ENCODE measurements around the gene SKP1.
"Not testable (repeated sequence)": the region's sequence is repeated elsewhere in the genome, so short reads cannot be mapped to it uniquely, and the experiment has no call there.

Gene SKP1

DNA sequence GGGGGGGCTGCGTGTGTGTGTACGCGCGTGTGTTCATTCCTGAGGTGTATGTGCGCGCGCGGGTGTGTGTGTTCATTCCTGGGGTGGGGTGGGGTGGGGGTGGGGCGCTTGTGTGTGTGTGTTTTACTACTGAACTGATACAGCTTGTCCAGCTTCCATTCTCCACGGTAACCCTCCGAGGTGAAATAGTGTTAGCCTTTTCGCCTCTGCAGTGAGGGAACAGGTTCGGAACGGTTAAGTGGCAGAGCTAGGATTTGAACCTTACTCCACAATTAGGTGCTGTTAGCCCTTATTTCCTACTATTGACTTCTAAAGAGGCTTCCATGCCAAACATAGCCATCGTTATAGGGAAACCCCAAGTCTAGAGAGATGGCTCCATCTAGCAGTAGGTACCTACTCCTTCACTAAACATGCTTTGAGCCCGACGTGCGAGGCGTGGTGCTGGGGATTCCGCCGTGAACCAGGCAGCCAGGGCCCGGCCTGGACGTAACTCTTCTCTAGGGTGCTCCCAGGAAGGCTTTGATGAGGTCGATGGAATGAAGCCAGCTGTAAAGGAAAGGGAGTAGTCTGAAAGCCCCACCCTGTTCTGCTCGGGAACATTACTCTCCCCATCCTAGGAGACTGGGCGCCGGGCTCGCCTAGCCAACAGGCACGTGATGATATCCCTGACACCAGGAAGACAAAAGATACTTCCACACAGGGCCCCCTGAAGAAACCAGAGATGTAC, 782 bp upstream of the SKP1 start:
- peak; percentile 96 for DNase-seq (ENCODE audit: low spot score)

DNA sequence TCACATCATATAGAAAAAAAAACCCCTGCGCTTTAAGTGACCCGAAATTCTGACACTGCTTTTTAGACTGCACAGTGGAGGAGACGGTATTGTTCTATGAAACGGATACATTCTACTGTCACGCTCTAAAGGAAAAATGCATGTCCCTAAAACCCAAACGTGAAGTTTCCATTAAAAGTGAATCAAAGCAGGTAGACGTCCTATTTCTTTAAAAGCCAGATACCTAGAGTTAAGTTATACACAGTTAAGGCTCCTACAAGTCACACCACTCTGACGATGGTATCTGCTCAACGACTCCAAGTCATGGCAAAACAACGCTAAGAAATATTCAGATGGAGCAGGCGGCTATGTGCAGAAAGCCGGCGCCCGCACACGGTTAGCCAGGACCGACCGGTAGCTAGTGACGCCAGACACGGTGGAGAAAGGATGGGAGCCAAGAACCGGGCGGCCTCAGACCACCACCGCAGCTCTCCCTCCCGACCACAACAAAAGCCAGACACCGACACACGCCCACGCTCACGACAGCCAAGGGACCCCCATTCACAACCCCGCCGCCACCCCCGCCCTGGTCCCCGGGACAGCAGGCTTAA, 734 bp downstream of the SKP1 start:
- peak; percentile 72 for DNase-seq (ENCODE audit: low spot score)

DNA sequence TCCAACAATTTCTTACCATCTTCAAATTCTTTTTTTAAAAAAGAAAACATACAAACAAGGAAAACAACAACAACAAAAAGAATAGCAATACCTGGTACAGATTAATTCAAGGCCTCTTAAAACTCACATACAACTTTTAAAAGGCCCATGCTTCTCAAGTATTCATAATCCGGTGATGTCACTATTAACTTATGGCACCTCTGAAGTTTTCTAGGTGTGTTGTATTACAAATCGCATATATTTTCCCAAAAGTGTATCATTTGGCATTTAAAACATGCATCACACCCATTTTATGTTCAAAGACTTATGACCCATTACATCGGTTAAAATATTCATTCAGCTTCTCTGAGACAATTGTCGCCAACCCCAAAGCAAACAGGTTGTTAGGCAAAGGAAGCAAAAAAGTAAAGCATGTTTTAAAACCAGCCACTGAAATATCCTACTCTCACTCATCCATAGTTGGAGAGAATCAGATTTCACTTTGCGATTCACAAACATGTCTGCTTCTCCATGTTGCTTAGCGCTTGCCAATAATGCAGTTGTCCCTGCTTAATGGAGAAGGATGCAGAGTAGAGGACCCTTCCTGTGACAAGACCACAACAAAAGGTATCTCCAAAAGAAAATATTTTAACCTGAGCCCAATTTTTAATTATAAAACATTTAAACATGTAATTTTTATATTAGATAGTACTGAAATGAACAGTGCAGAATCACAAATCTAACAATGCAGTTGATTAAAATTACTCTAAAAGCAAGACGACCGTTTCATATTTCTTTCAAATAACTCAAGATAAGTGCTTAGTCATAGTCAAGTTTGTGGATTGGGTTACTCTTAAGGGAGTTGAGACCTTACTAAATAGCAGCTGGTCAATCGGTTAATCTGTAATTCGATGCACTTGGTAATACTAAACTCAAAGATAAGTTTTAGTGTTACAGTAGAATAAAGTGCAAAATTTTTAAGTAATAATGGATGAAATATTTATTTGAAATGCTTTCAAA, 1.6 kb downstream of the SKP1 start:
- peak; percentile 68 for DNase-seq (ENCODE audit: low spot score)

DNA sequence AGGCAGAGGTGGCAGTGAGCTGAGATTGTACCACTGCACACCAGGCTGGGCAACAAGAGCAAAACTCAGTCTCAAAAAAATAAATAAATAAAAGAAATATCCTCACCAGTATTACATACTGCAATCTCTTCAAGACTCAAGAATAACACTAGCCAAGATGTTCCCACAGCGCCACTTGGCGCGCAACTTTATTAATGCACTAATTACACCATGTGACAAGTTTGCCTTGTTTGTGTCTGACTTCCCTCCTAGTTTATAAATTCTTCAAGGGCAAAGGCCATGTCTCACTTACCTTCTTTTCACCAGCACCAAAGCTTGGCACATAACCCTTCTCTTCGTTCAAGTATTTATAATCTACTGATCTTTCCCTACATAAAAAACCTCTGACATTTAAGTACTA, 4.8 kb downstream of the SKP1 start:
- DNase-seq (ENCODE audit: low spot score): no peak

DNA sequence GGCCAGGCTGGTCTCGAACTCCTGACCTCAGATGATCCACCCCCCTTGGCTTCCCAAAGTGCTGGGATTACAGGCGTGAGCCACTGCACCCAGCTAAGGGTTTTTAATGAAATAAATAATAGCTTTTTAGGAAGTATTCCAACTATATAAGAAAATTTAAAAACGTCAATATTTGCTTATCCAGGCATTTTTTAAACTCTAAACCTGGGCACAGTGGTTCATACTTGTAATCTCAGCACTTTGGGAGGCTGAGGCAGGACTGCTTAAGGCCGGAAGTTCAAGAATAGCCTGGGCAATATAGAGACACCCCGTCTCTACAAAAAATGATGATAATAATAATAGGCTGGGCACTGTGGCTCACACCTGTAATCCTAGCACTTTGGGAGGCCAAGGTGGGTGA, 14.2 kb downstream of the SKP1 start:
- DNase-seq (ENCODE audit: low spot score): no peak

DNA sequence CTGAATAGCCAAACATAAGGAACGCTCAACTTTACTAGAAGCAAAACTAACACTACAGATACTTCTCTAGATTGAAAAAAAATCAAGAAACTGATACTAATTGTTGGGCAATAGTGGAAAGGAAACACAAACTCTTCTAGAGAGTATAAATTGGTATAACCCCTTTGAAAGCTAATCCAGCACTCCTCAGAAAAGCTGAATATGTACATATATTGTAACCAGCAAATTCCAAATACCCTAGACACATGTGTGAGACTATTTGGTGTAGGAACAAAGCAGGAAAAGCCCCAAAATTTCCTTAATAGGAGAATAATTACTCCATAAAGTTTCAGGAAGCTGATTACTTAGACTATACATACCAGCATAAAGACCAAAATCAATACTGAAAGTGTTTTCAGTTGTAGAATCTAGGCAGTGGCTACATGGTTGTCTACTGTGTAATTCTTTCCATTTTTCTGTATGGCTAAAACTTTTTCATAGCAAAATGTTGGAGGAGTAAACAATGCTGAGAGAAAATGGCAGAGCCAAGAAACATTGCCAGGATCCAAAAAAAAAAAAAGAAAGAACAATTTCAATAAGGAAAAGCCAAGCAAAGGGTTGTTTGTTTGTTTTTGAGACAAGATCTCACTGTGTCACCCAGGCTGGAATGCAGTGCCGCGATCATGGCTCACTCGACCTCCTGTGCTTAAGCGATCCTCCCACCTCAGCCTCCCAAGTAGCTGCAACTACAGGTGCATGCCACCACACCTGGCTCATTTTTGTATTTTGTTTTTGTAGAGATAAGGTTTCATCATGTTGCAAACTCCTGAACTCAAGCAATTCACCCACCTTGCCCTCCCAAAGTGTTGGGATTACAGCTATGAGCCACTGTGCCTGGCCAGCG, 15.0 kb downstream of the SKP1 start:
- no peak for DNase-seq (ENCODE audit: low spot score)

DNA sequence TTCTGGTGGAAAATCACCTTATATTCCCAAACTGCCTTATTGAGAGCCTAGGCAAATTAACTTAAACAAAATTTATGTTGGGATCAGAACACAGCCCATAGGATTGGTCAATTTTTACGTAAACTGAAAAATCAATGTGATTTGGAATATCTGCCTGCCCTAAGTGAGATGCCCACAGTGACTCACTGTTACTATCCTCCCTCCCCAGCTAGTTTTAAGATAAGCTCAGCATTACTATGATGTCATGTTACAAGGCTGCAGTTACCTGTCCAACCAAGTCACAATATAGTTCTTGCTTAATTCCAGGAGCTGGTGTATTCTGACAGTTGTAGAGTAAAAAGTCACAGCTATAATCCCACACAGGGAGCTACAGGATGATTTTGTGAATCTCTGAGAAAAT, 23.1 kb downstream of the SKP1 start:
- no peak for DNase-seq (ENCODE audit: low spot score)

DNA sequence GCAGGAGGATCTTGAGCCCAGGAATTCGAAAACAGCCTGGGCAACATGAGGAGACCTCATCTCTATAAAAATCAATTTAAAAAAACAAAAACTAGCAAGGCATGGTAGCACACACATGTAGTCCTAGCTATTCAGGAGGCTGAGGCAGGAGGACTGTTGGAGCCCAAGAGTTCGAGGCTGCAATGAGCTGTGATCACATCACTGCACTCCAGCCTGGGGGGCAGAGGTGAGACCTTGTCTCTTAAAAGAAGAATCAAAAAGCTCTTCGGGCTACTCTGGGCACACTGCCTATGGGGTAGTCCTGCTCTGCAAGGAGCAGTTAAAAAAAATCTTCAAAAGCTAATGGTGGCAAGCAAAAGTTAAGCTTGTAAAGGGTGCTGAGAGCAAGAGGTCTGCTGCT, 23.5 kb downstream of the SKP1 start:
- no peak for DNase-seq (ENCODE audit: low spot score)

DNA sequence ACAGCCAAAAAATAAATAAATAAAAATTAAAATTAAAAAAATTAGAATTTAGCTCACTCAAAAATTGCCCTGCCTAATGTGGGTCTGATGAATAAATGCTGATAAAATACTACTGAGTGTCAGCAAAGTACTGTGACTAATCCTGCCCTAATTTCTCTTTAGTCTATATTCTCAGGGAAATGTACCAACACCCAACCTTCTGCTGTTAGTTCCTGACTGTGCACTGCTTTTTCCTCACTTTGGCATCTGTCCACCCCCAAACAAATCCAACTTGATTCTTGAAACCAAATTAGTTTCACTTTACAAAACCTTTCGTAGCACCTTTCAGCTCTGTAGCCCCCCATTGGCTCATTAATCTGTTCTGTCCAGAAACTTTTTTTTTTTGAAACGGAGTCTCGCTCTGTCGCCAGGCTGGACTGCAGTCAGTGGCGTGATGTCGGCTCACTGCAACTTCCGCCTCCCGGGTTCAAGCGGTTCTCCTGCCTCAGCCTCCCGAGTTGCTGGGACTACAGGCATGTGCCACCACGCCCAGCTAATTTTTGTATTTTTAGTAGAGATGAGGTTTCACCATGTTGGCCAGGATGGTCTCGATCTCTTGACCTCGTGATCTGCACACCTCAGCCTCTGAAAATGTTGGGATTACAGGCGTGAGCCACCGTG, 24.4 kb downstream of the SKP1 start:
- DNase-seq (ENCODE audit: low spot score): not testable (repeated sequence)

DNA sequence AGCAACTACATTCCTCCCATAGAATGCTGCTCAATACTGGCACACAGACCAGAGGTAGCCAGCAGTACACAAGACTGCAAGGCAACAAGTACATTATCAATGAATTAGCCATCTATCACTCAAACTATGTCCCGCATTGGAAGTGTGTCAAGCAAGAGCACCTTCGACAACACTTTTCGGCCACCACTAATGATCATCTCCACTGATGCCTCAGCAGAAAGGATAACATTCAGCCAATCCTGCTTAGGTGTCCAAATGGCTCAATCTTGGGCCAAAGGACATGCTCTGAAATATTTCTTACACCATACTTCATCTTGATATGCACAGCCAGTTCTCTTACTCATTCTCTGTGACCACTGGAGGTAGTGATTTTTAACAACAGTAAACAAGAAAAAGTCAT, 25.0 kb downstream of the SKP1 start:
- no peak for DNase-seq (ENCODE audit: low spot score)

DNA sequence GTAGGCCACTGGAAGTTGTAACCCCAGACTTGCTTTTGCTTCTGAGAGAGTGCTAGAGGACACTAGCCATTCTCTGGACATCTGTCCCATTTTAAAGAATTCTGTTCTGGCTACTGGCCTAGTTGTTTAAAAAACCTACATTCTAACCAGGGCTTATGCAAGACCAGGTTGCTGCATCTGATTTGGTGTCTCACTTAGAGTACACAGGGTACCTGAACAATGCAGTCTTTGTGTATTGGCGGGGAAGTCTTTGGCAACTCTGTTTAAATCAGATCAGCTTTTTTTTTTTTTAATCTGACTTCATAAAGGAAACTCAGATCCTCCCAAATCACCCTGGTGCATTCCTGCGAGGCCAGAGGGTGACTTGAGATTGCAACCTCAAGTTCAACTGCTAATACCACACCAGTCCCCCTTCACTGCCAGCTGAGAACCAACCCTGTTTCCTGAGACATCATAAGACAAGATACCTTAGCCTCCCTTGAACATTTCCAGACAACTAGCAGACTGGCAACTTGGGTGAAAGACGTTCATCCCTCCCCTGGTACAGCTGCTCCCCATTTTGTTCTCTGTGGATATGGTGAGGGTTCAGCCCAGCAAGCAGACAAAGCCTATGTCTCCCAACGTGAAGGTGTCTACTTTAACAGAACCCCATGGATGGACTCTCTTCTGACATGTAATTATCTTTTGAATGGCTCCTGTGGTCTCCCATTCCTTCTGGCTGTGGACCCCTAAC, 27.0 kb downstream of the SKP1 start:
- peak; percentile 65 for DNase-seq (ENCODE audit: low spot score)

DNA sequence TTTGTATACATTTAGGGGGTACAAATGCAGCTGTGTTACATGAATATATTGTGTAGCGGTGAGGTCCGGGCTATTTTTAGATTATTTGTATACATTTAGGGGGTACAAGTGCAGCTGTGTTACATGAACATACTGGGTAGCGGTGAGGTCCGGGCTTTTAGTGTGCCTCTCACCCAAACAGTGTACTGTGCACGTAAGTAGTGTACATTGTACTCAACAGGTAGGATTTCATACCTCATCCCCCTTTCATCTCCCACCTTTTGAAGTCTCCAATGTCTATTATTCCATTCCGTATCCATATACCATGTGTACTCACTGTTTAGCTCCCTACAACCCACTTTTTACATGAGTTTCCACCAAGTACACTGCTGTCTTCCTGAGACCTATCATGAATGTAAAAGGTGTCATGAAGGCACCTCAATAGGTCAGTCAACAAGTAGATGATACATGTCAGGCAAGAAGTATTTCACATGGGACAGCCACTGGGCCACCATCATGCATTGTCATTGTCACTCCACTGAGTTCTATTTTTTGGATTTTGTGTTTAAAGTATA, 27.7 kb downstream of the SKP1 start:
- DNase-seq (ENCODE audit: low spot score): no peak

DNA sequence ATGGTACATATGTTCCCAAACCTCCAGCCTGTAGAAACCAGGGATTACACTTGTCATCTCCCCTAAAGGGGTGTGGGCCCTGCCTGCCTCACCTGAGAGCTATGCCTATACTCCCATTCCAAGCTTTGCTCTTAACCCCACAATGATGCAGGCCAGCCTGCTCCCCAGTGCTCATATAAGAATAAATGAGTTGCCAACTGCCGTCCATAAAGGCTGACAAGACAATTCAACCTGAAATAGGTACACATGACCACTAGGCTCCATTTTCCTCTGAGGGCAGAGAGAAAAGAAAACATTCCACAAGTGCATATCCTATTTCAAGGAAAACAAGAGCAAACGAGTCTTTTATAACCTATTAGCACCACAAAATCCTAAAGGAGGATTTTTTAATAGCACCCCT, 28.4 kb downstream of the SKP1 start:
- DNase-seq (ENCODE audit: low spot score): no peak

DNA sequence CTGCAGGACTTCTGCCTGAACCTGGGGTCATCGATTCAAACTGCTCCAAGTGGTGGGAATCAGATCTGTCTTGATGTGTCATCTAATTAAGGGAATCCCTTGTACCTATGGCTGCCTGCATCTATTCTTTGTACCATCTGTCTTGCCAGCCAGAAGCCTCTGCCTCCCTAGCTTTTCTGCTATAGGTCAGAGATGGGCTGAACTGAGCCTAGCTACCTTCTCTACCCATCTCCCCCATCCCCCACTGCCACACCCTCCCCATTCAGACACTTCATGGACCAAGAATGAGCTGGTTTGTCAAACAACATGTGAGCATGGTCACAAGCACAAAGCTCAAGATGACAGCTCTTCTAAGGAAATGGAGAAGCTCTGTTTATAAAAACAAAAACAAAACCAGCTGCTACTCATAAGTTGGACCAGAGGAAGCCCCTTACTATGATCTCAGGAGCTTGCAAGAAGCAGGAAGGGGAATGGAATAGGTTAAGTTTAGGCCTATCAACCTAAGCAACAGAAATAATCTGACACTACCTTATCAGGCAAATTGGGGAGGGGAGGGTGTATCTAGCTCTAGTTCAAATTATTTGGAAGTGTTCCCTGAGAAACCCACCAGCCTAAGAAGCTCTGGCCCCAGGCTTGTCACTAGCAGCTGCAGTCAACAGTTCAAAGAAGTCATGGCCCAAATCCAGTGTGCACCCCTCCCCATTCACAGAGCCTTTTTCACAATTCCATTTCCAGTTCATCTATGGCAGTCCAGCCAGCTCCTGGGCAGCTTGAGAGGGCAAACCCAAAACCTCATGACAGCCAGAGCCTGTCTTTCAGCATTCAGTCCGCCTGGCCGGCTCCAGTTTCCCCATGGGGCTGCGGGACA, 29.9 kb downstream of the SKP1 start:
- DNase-seq (ENCODE audit: low spot score): no peak

DNA sequence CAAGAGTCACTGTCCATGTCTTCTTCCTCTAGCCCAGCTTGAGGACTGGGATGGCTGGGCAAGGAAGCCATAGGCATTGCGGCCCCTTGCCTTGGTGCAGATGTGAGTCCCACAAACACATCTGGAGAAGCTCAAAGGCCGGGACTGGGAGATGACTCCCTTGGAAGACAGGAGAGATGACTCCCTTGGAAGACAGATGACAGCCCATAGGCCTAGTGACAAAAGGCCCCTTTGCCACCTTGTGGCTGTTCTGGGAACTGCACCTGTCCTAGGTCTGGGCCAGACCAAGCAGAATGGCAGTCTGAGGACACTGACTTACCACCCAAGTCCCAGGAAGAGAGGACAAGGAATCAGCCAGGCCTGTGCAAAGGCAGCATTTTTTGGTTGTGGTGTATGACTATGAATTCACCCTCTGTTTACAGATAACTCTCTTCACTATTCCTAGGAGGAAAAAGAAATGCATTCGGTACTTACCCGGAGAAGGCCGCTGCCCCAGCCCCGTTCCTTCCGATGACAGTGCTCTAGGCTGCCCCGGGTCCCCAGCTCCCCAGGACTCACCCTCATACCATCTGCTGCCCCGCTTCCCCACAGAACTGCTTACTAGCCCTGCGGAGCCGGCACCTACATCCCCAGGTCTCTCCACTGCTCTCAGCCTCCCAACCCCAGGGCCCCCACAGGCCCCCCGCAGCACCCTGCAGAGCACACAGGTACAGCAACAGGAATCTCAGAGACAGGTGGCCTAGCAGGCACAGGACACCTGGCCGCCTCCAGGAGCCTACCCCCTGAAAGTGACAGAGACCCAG, 30.8 kb downstream of the SKP1 start:
- DNase-seq (ENCODE audit: low spot score): peak; percentile 74

DNA sequence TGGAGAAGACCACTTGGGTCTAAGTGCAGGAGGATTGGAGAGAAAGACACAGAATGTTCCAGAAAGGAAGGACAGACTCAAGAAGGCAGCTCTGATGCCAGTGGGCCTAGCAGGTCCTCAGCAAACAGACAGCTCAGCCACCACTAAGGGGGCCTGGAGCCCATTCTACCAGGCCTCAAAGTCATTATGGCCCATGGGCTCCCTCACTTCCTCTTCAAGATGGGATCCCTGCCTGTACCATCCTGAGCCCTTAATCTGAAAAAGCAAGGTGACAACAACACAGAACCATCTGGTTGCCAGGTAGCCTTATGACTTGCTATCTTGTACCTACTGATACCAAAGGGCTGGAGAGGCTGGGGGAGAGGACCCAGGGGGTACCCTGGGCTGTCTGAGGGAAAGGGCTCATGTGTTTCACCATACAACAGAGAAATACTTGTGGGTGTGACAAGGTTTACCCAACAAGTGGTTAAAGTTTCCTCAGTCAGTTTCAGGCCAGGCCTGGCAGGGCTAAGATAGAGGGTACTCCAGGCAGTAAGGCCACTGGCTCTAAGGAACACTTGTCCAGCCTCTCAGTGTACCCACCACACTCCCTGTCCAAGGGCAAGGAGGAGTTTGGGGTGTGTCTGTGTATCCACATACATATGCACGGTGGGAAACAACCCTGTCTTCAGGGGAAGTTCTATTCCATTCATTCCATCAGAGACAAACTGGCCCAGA, 31.6 kb downstream of the SKP1 start:
- no peak for DNase-seq (ENCODE audit: low spot score)
